OCI-M2 (cell line): ENCODE data around the gene ADAMTS17.

ENCODE experiments used
- DNase-seq: peaks from one replicate; lab custom pipeline; 2025; ENCODE audit not compliant: unreplicated experiment; lab: John Stamatoyannopoulos, UW

Gene ADAMTS17

GRCh38 chr15:100278596-100279380 lies 63.0 kb downstream of the ADAMTS17 start:
- no peak for DNase-seq

- DNase-seq, result no peak
Observed at GRCh38 chr15:100277087-100277855, 64.5 kb downstream of the ADAMTS17 start.

DNA sequence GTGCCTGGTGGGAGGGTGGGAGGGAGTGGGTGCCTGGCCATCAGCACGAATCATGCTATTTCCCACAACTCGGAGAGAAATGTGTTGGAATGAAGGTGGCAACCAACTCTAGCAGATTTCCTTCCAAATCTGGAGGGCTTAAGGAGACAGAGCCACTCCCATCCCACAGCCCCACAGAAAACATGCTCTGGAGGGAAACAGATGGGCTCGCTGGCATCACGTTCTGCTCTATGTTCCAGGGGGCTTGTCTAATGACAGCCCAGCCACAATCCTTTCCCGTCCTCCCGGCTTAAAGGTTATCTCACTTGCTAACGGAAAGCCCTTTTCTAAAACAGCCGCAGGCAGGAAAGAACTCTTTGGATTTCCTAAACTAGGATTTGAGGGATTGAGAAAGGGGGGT lies 65.3 kb downstream of the ADAMTS17 start:
- no peak for DNase-seq

- no peak for DNase-seq
Observed at GRCh38 chr15:100275641-100276040, 66.1 kb downstream of the ADAMTS17 start.

GRCh38 chr15:100269831-100270230 lies 71.9 kb downstream of the ADAMTS17 start:
- no peak for DNase-seq

DNA sequence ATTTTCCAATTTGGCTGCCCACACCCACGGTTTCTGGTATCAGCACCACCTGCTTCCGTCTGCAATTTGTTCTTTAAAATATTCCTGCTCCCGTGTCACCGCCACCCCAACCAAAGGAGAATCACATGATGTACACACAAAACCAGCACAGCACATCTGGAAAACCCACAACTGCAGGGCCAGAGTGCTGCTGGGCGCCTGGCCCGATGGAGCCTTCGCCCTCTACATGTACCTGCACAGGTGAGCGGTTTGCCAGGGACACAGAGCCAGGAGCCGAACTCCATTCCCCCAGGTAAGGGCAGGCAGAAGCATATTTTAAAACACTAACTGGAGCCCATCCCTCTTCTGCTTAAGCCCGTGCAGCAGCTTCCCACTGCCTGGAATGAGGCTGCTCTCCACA lies 75.6 kb downstream of the ADAMTS17 start:
- no peak for DNase-seq

GRCh38 chr15:100265641-100266035 lies 76.1 kb downstream of the ADAMTS17 start:
- no peak for DNase-seq

GRCh38 chr15:100264994-100265640 lies 76.7 kb downstream of the ADAMTS17 start:
- no peak for DNase-seq

- no peak for DNase-seq
Observed at GRCh38 chr15:100263721-100264455, 77.9 kb downstream of the ADAMTS17 start.

DNA sequence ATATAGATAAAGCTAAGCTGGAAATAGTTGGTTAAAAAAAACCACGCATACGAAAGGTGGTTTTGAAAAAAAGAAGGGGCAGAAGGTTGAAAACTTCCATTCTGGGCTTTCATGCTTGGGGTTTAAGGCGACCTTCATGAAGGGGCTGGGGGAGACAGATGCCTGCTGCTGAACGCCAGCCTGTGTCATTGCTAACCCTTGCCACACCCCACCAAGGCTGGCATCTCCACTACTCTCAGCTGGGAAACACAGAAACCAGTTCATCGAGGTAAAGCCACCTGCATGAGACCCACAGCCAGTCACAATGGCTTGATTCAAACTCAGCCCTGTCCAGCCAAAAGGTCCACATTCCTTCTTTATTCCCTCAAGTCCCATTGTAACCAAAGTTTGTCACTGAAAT lies 78.7 kb downstream of the ADAMTS17 start:
- no peak for DNase-seq

GRCh38 chr15:100261302-100262240 lies 80.2 kb downstream of the ADAMTS17 start:
- no peak for DNase-seq

DNA sequence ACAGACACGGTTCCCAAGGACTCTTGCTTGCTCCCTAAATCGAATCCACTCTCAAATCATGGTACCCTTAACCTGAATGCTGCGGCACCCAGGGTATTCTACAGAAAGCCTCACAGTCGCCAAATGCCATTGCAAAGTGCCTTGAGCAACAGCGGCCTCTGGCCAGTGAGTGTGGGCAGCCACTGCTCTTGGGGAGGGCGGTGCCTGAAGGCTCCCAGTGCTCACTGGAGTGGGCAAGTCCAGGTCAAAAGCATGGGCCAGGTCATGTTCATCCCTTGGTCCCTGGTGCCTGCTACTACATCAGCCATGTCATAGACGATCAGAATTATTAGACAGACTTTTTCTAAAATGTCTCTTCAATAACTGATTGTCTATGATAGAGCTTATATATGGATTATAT lies 82.5 kb downstream of the ADAMTS17 start:
- no peak for DNase-seq

DNA sequence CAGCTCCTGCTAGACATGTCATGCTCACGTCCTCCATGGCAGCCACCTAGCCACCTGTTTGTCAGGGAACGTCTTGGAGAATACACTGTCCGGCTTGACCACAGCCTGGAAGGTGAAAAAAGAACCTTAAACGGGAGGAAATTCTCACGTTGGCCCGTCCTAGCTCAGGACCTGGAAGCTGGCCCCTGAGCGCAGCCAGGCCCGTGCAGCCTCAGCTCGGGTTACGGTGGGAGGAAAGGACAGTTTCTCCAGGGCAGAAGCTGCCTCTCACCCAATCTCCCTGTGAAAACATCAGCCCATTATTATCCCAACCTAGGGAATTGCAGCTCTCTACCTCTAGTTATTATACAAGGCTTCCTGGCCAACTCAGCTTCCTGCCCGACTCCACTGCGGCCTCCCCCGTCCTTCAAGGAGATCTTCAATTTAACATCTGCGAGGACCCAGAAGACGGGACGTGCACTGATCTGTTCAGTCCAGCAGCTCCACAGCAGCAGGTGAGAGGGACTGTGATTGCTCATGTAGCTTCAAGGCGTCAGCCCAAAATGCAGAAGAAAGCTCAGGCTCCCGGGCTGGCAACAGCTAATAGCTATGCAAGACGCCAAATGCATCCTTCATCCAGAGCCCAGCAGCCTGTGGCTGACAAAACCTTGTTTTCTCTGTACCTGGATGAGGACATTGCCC lies 84.7 kb downstream of the ADAMTS17 start:
- DNase-seq, result no peak

DNA sequence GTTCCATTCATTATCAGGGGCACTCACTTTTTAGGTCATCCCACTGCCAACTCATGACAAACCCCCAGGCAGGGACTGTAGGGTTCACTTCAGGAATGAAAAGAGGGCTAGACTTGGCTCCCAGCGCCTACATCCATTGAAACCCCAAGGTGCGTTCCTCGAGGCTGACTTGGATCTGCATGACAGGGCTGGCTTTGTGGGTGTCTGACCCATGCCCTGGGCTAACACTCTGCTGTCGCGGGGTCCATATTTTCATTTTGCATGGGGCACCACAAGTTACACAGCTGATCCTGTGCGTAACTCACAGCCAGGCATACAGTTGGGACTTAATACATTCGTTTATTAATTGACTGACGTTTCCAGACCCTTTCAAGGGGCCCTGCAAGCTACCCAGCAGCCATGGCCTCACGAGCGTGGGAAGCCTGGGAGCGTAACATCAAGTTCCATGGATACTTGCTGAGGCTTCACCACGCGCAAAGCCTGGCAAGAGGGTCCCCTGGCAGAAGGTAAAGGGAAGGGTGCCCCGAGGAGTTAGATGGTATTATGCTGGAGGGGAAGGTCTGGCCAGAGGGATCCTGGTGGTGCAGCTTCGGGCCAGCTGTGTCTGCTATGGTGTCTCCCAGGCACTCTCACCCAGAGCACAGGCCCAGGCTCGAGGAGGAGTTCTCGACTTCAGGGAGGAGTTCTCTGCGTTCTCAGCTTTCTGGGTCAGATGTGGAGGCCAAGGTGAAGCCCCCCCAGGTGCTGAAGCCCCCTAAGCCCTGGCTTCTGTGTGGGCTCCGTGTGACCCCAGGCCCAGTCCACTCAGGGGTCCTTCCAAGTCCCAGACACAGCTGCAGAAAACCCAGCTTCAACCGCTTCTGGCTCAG lies 85.4 kb downstream of the ADAMTS17 start:
- DNase-seq, result no peak

- no peak for DNase-seq
Observed at GRCh38 chr15:100255644-100256043, 86.1 kb downstream of the ADAMTS17 start.

GRCh38 chr15:100254691-100255090 lies 87.1 kb downstream of the ADAMTS17 start:
- DNase-seq, result no peak

GRCh38 chr15:100254285-100254684 lies 87.5 kb downstream of the ADAMTS17 start:
- DNase-seq, result no peak

- no peak for DNase-seq
Observed at GRCh38 chr15:100253640-100254039, 88.1 kb downstream of the ADAMTS17 start.
